OCI-LY1 (cell line): ENCODE measurements around the gene CEL.
"Not testable (repeated sequence)": the region's sequence is repeated elsewhere in the genome, so short reads cannot be mapped to it uniquely, and the experiment has no call there.

Experiments
- H2AFZ ChIP-seq: fragments of 200-600 bp; sonication (generic), shearing (Covaris generic); 2 replicates; pipeline ENCODE4 v1.6.0; 2014; ENCODE audit warnings: antibody characterized with exemption, mild to moderate bottlenecking, low read length
- H3F3A ChIP-seq: fragments of 200-600 bp; sonication (generic), shearing (Covaris generic); 2 replicates; pipeline ENCODE4 v1.6.0; 2014; ENCODE audit warnings: mild to moderate bottlenecking, antibody characterized with exemption, low read length, moderate library complexity; ENCODE audit not compliant: insufficient read depth
- H3K27ac ChIP-seq: fragments of 200-600 bp; sonication (generic); 2 replicates; pipeline ENCODE4 v1.5.1; 2014; ENCODE audit warnings: low read length, mixed run types, mild to moderate bottlenecking, low read depth; ENCODE audit not compliant: poor library complexity, severe bottlenecking
- H3K27me3 ChIP-seq: fragments of 200-600 bp; sonication (generic); 2 replicates; pipeline ENCODE4 v1.6.0; 2014; ENCODE audit warnings: antibody characterized with exemption, mild to moderate bottlenecking, low read length, moderate library complexity; ENCODE audit not compliant: insufficient read depth
- H3K36me3 ChIP-seq: fragments of 200-600 bp; sonication (generic); 2 replicates; pipeline ENCODE4 v1.6.1; 2014; ENCODE audit warnings: mild to moderate bottlenecking, antibody characterized with exemption, low read length, moderate library complexity, mixed read lengths; ENCODE audit not compliant: insufficient read depth
- H3K4me1 ChIP-seq: fragments of 200-600 bp; sonication (generic); 2 replicates; pipeline ENCODE4 v1.5.1; 2014; ENCODE audit warnings: mild to moderate bottlenecking, low read length, moderate library complexity; ENCODE audit not compliant: insufficient read depth, severe bottlenecking
- H3K4me2 ChIP-seq: fragments of 200-600 bp; sonication (generic), shearing (Covaris generic); 2 replicates; pipeline ENCODE4 v1.6.1; 2014; ENCODE audit warnings: low read length
- H3K4me3 ChIP-seq: fragments of 200-600 bp; sonication (generic); 2 replicates; pipeline ENCODE4 v1.5.1; 2014; ENCODE audit warnings: low read length, low read depth, mild to moderate bottlenecking, mixed read lengths; ENCODE audit not compliant: poor library complexity, severe bottlenecking
- H3K79me2 ChIP-seq: fragments of 200-600 bp; shearing (Covaris generic); 2 replicates; pipeline ENCODE4 v1.6.1; 2016; ENCODE audit warnings: mixed run types, low read length, mixed read lengths; ENCODE audit not compliant: insufficient read depth
- H3K9ac ChIP-seq: fragments of 200-600 bp; sonication (generic), shearing (Covaris generic); 2 replicates; pipeline ENCODE4 v1.6.1; 2014; ENCODE audit warnings: mild to moderate bottlenecking, low read length, mixed read lengths
- H3K9me2 ChIP-seq: fragments of 200-600 bp; sonication (generic), shearing (Covaris generic); 2 replicates; pipeline ENCODE4 v1.6.1; 2014; ENCODE audit warnings: low read depth, mild to moderate bottlenecking, low read length, mixed read lengths
- H3K9me3 ChIP-seq: fragments of 200-600 bp; shearing (Covaris generic); 2 replicates; pipeline ENCODE4 v1.6.1; 2014; ENCODE audit warnings: low read length, mixed read lengths
- H4K20me1 ChIP-seq: fragments of 200-600 bp; sonication (generic), shearing (Covaris generic); 2 replicates; pipeline ENCODE4 v1.6.0; 2016; ENCODE audit warnings: mild to moderate bottlenecking, low read length; ENCODE audit not compliant: insufficient read depth
- CTCF ChIP-seq: fragments of 200-600 bp; sonication (generic), shearing (Covaris generic); IDR thresholded peaks from 2 replicates; pipeline ENCODE4 v1.5.1; 2017; ENCODE audit warnings: mild to moderate bottlenecking, antibody characterized with exemption, low read length, moderate library complexity, mixed read lengths
- EZH2 ChIP-seq: fragments of 200-600 bp; sonication (generic), shearing (Covaris generic); IDR thresholded peaks from 2 replicates; pipeline ENCODE4 v1.8.0; 2017; ENCODE audit warnings: borderline replicate concordance, mixed run types, mild to moderate bottlenecking, antibody characterized with exemption, low read length, moderate library complexity, mixed read lengths

CEL gene

GRCh38 chr9:133058550-133059320 is 3.0 kb upstream of the CEL start:
- TF ChIP-seq CTCF (no peak), EZH2 (no peak)
- Histone ChIP-seq H3K4me2 (no peak overlapping the region), H3K9ac (no peak overlapping the region), H3K27ac (no peak overlapping the region), H3K4me1 (peaks cover 17% of the 10 kb centered on the region), H3K9me3 (no peaks in the 10 kb centered on the region), H3K27me3 (no peaks in the 10 kb centered on the region), H3F3A (no peaks in the 10 kb centered on the region), H2AFZ (no peak overlapping the region), H3K79me2 (no peaks in the 10 kb centered on the region), H3K4me3 (no peak overlapping the region), H4K20me1 (no peaks in the 10 kb centered on the region), H3K36me3 (peaks cover 47% of the 10 kb centered on the region), H3K9me2 (no peaks in the 10 kb centered on the region)

GRCh38 chr9:133059623-133060022 is 2.2 kb upstream of the CEL start:
- no peak overlapping the region for H3K4me3 ChIP-seq
- no peaks in the 10 kb centered on the region for H4K20me1 ChIP-seq
- H3K27me3 ChIP-seq = no peaks in the 10 kb centered on the region
- no peaks in the 10 kb centered on the region for H3F3A ChIP-seq
- H3K4me1 ChIP-seq = peaks cover 17% of the 10 kb centered on the region
- no peaks in the 10 kb centered on the region for H3K79me2 ChIP-seq
- peaks cover 38% of the 10 kb centered on the region for H3K36me3 ChIP-seq
- TF ChIP-seq EZH2 = no peak
- TF ChIP-seq CTCF = no peak
- H3K9ac ChIP-seq = no peak overlapping the region
- no peaks in the 10 kb centered on the region for H3K9me2 ChIP-seq
- no peak overlapping the region for H3K4me2 ChIP-seq
- no peaks in the 10 kb centered on the region for H3K9me3 ChIP-seq
- H2AFZ ChIP-seq = no peak overlapping the region
- H3K27ac ChIP-seq = no peak overlapping the region

- no peak overlapping the region for H3K27ac ChIP-seq
- H3K36me3 ChIP-seq = peaks cover 30% of the 10 kb centered on the region
- no peak overlapping the region for H3K4me2 ChIP-seq
Measured at GRCh38 chr9:133060417-133060841, 1.4 kb upstream of the CEL start.

DNA sequence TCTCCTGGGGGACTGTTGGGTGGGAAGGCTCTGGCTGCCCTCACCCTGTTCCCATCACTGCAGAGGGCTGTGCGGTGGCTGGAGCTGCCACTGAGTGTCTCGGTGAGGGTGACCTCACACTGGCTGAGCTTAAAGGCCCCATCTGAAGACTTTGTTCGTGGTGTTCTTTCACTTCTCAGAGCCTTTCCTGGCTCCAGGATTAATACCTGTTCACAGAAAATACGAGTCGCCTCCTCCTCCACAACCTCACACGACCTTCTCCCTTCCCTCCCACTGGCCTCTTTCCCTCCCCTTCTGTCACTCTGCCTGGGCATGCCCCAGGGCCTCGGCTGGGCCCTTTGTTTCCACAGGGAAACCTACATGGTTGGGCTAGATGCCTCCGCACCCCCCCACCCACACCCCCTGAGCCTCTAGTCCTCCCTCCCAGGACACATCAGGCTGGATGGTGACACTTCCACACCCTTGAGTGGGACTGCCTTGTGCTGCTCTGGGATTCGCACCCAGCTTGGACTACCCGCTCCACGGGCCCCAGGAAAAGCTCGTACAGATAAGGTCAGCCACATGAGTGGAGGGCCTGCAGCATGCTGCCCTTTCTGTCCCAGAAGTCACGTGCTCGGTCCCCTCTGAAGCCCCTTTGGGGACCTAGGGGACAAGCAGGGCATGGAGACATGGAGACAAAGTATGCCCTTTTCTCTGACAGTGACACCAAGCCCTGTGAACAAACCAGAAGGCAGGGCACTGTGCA is 590 bp upstream of the CEL start:
- not testable (repeated sequence) for H3K4me3 ChIP-seq, H3F3A ChIP-seq, H3K79me2 ChIP-seq, H3K4me2 ChIP-seq, H3K9me2 ChIP-seq, H3K9me3 ChIP-seq, H4K20me1 ChIP-seq, H3K27me3 ChIP-seq, H3K27ac ChIP-seq, H2AFZ ChIP-seq, H3K9ac ChIP-seq
- peaks cover 17% of the 10 kb centered on the region for H3K4me1 ChIP-seq
- H3K36me3 ChIP-seq = peaks cover 23% of the 10 kb centered on the region

More at GRCh38 chr9:133060417-133060841, 1.4 kb upstream of the CEL start:
- Histone ChIP-seq H2AFZ (no peak overlapping the region), H3K4me1 (peaks cover 17% of the 10 kb centered on the region), H3K9me2 (no peaks in the 10 kb centered on the region), H3K4me3 (no peak overlapping the region), H3F3A (no peaks in the 10 kb centered on the region), H3K27me3 (no peaks in the 10 kb centered on the region), H3K9ac (no peak overlapping the region), H4K20me1 (no peaks in the 10 kb centered on the region), H3K79me2 (no peaks in the 10 kb centered on the region), H3K9me3 (no peaks in the 10 kb centered on the region)
- TF ChIP-seq EZH2 (no peak), CTCF (no peak)

DNA sequence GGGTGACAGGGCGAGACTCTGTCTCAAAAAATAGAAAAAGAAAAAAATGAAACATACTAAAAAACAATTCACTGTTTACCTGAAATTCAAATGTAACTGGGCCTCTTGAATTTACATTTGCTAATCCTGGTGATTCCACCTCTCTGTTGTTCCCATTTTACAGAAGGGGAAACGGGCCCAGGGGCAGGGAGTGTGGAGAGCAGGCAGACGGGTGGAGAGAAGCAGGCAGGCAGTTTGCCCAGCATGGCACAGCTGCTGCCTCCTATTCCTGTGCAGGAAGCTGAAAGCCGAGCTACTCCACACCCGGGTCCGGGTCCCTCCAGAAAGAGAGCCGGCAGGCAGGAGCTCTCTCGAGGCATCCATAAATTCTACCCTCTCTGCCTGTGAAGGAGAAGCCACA is 788 bp downstream of the CEL start:
- H3K4me1 ChIP-seq = peaks cover 17% of the 10 kb centered on the region
- not testable (repeated sequence) for H3K4me3 ChIP-seq, H3K9ac ChIP-seq, H4K20me1 ChIP-seq, H3K9me2 ChIP-seq, H3K27ac ChIP-seq, H3F3A ChIP-seq, H3K36me3 ChIP-seq, H3K9me3 ChIP-seq, H2AFZ ChIP-seq, H3K4me2 ChIP-seq, H3K27me3 ChIP-seq, H3K79me2 ChIP-seq
